Limb (tissue), 2 donors: ENCODE results near the gene PRR29.
A peak's percentile ranks its signal among the peaks of the same experiment; 100 is the strongest.
"Not testable (repeated sequence)": the region's sequence is repeated elsewhere in the genome, so short reads cannot be mapped to it uniquely, and the experiment has no call there.

Source experiments
- DNase-seq, 2 donors: peaks; one replicate each; pipeline ENCODE4 v3.0.0-alpha.2; 2016; ENCODE audit errors: extremely low spot score in 2 of 2

PRR29 gene

DNA sequence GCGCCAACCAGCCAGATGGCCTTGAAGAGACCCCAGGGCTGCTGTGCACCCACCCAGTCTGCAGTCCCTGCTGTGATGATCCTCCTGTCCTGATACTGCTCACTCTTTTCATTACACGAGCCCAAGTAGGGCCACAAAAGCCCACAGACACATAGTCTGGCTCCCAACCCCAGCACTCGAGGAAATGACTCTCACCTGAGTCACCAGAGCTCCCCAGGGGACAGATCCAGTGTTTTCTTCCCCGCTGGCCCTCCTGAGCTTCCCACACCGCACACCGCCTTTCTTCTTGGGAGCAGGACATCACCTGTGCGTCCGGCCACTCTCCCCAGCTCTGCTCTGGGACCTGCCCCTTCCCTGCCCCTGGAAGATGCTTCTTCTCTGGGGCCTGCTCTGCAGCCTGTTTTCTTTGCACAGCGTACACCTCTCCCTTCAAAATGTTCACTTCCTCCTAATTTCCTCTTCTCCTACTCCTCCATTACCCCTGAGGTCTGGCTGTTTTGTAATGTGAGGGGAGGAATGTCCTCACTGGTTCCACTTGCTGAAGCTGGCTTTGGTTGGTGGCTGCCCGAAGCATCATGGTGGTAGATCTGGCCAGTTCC lies 23.5 kb upstream of the PRR29 start:
- no peak for DNase-seq

DNA sequence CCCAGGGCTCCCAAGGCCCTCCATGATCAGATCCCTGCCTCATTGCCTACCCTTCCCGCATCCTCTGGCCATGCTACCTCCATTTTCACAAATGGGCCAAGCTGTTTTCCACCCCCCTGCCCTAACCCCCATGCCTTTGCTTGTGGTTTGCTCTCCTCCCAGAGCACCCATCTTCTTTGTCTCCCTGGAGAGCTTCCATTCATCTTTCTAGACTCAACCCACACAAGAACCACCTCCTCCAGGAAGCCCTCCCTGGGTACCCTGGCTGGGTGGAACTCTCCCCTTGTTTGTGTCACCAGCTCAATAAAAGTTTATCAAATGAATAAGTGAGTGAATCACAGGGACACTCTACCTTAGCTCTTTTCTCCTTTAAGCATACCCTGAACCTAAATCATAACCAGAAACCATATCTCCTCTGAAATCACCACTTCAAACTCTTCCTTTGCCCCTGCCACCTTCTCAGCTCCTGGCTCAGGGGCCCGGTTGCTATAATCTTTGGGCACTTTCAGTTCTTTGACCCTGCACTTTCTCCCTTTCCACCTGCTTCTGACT lies 22.5 kb upstream of the PRR29 start:
- no peak for DNase-seq

DNA sequence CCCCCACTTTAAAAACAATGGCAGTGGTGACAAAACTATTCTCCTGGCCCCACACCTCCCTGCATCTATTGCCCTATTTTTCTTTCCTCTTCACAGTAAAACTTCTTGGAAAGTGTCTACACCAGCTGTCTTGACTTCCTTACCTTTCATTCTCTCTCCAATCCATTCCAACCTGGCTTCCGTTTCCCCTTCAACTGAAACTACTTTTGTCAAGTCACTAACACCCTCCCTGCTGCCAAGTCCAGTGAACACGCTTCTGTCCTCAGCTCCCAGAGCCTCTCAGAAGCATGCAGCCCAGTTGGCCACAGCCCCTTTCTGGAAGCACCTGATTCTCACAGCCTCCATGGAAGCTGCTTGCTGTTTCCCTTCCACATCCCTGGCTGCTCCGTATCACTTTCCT lies 21.4 kb upstream of the PRR29 start:
- no peak for DNase-seq

DNA sequence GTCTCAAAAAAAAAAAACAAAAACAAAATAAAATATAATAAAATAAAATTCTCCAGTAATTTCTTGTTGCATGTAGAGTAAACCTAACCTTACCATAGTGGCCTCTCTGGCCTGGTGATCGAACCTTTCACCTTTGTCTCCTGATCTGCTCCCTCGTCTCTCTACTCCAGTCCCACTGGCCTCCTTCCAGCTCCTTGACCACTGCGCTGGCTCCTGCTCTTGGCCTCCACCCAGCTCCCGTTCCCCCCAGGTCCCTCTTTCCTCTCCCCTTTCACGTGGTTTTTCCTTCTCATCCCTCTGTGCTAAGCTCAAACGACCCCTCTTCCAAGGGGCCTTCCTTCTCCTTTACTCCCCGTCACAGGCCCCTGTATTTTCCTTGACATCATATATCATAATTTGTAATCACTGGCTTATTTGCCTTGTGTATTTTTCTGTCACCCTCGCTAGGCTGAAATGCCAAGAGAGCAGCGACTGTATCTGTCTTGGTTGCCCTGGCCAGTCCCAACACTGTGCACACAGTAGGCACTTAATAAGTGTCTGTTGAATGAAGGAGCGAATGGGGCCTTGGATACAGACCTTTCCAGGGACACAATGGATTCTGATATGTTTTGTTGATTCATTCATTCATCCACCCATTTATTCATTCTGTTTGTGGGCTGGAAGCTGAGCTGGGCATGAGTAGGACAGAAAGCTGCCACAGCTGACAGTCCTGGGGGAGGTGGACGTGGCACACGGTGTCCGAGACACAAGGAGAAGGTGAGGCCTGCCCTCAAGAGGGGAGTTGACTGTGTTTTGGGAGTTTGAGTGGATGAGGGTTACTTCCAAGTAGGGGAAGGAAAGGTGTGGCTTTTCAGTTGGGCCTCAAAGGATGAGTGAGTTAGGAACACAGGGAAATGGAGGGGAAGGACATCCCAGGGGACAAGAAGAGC lies 19.6 kb upstream of the PRR29 start:
- no peak for DNase-seq

DNA sequence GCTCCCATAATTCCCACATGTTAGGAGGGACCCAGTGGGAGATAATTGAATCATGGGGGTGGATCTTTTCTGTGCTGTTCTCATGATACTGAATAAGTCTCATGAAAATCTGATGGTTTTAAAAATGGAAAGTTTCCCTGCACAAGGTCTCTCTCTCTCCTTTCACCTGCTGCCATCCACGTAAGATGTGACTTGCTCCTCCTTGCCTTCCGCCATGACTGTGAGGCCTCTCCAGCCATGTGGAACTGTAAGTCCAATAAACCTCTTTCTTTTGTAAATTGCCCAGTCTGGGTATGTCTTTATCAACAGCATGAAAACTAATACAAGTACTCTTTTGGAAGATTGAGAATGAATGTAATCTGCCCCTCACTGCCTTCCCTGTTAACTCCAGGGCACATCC lies 15.5 kb upstream of the PRR29 start:
- DNase-seq = not testable (repeated sequence)

DNA sequence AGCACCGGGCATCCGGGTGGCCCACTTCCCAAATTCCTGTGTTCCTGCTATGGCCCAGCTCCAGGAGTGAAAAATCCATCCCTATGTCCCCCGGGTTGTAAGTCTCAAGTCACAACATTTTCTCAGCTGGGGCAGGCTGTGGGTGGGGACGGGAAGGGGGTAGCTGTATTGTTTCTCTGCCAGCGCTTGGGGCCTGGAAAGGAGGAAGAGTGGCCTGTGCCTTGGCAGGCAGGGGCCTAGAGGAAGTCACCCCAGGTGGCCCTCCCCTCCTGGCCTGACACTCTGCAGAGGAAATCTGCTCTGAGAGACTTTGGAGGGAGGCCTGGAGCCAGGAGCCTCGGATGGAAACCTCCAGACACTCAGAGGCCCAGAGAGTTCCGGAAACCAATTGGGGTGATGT lies 14.8 kb upstream of the PRR29 start:
- no peak for DNase-seq

DNA sequence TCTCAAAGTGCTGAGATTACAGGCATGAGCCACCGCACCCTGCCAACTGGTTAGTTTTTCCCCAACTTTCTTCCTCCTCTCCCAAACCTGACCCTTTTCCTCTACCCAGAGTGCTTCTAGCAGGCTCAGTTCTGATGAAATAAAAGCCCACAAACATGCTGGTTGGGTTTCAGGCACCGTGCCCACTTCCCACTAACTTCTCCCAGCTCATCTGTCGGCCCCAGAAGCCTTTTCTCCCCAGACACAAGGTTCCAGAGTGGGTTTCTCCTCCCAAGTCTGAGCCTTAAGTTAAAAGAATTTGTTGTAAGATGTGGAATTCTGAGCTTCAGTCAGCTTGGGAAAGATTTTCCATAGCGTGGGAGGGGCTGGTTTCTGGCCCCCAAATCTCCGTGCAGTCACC lies 13.9 kb upstream of the PRR29 start:
- DNase-seq = peak in 1 of 2 donors; percentile 25

DNA sequence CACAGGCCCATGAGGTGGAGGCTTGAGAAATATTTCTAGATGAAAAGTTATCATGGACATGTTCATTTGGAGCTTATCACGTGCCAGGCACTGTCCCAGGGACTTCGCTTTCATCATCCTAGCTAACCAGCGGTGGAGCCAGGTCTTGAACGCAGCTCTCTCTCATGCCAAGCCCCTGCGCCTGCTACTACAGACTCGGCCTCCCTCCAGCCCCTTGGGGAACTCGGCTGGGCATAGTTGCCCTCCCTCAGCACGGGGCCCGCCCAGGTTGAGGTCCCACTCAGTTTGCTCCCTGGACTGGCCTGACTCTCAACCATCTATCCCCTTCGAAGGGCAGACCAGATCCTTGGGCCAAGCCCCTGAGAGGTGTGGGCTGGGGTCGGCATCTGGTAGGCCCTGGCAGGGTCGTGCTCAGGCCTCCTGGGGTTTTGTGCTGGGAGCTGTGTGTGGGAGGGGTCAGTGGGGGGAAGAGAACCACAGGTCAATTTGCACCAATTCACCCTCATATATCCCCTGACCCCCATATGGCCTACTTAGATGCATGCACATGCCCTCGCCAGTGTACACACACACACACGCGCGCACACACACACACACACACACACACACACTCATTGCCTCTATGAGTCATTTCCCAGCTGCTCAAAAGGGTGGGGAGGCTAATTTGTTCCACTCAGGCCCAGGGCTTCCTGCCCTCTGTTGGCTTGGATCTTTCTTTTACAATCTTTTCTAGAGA lies 13.3 kb upstream of the PRR29 start:
- peak in 1 of 2 donors; percentile 61 for DNase-seq

DNA sequence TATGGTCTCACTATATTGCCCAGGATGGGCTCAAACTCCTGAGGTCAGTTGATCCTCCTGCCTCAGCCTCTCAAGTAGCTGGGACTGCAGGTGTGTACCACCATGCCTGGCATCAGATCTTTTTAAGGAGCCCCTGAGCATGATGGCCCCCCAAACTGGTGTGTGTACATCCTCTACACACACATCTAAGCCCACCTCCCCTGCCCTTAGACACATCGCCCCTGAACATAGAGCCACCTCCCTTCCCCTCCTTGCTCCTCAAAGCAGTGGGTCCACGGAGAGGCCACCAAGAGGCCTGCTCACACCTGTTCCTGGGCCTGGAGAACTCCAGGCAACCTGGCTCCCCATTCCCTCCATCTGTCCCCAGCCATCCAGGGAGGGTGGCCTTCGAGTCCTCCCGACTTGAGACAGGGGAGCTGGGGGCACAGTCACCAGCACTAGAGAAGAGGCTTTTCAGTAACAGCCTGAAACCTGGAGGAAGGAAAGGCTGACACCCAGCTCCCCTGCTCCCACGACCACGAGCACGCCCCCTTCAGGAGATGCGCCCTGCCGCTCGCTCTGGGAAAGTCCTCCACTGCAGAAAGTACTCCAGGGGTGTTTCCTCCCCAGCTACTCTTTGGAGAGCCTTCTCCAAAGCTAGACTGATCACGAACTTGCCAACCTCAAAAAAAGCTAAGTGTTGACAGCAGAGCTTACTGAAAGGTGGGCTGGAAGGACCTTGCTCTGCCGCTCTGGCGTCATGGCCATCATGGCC lies 12.6 kb upstream of the PRR29 start:
- DNase-seq = peak in 1 of 2 donors; percentile 22

DNA sequence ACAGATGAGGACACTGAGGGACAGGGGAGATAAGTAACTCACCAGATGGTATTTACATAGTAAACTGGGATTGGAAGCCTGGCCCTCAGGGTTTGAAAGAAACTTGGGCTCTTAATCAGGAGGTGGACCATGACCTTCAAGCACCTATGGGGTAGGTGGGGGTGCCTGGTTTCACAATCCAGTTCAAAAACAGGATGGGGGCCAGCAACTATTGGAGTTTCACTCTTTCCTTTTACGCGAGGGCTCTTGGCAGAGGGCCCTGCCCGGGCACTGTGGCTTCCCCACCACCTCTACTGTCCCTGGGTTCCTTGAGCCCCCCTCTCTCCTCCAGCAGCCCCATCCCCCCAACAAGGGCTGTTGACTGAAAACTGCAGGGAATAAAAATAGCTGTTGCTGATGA lies 11.3 kb upstream of the PRR29 start:
- peak in 1 of 2 donors; percentile 18 for DNase-seq

DNA sequence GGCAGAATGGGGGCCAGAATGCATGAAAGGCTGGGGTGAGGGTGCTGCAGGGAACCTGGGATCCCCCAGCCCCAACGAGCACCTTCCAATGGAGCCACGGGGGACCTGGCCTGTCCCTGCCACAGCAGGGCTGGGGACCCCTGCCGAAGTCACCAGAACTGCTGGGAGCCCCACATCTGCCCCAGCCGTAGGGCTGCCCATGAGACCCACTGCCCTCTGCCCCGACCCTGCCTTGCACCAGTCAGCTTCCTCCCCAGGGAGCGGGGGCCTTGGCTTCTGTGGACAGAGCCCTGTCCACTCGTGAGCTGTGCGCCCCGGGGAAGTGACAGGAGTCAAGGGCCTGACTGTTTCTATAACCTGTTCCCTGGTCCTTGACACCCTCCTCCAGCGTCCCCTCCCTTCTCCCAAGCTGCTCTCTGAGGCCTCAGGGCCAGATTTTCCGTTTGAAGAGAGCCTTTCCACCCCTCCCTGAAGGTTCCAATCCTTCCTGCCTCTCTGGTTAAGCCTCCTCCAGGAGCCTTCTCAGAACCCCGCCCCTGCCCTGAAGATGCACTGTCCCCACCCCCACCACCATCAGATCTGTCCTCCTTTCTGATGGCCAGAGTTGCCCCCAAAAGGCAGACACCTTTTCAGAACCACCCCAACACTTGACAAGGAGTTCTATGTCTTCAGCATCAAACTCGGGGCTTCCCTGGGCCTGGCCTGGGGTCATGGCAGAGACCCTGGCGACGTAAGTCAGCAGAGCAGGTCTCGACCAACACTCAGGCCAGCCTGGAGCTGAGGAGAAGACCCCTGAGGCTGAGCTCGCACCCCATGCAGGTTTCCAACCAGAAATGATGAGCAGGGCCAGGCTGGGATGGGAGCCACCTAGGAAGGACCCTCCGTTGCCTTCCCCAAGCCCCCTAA lies 10.7 kb upstream of the PRR29 start:
- peak in 1 of 2 donors; percentile 24 for DNase-seq

DNA sequence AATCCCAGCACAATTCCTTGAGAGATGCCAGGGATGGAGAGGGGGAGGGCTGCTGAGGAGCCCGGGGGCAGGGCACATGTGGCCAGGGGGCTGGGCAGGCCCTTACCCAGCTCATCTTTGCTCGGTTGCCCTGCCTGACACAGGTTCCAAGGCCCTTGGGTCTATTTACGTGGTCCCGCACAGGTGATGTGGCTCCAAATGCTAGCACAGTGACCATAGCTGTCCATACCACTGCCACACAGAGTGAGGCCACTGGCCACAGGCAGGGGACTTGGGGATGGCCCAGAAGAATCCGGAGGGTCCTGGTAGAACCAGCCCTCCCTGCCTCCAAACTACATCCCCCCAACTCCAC lies 10.0 kb upstream of the PRR29 start:
- peak in 1 of 2 donors; percentile 30 for DNase-seq

DNA sequence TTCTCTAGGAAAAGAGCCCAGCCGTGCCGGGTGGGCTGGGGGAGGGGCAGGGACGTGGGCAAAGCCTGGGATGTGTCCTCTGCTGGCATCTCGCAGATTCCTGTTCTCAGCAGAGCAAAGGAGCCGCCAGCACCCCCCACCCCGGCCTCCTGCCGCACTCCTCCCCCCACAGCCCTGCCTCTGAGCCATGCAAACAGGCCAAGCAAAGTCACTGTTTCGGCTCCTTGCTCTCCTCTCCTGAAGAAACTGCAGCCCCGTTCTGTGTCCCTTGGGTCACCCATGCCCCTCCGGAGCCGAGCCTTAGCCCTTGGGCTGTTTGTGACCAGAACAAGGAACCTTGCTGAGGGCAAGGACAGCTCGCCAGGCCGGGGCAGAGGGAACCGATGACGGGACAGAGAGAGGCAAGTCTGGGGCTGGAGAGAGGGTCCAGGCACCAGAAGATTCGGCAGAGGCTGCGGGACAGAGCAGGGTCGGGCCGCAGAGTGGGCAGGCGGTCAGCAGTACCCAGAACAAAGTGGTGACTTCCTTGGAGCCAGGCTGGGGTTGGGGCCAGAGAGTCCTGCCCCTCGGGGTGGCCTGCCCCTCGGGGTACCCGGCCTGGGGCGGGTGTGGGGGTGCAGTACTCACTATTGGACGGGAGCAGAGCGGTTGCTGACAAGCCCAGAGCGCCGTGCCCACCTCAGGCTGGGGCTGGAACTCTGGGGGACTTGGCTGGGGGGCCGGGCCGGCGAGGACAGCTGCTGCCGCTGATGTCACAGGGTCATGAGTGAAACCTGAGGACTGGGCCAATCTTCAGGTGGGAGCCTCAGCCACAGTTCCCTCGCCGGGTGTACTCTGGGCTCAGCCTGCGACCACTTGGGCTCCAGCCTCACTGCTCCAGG lies 9.2 kb upstream of the PRR29 start:
- peak; percentile 58 to 75 for DNase-seq

DNA sequence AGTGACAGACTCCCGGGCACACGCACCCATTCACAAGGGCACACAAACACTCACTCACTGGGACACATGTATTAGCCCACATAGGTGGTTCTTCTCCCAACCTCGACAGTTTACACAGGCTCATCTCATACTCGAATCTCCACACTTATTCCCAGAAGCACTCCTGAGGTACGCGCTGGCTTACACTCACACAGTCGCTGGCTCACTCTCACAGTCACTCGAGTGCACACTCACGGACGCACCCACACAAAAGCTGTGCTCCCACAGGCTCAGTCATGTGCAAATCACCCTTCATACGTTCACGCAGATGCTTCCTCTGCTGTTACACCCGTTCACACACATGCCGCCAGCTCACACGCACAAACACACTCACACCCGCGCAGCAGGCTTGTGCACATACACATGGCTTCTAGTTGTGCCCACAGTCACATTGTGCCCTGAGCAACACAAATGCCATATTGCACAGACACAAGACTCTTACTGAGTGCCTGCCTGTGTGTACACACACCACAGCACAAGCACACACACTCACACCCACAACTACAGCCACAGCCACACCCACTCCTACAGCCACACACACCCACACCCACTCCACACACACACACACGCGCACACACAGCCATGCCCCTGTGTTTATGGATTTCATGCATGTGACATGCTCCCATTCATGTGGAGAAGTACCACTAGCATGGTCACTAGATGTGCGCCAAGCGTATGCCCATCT lies 8.4 kb upstream of the PRR29 start:
- DNase-seq = no peak

DNA sequence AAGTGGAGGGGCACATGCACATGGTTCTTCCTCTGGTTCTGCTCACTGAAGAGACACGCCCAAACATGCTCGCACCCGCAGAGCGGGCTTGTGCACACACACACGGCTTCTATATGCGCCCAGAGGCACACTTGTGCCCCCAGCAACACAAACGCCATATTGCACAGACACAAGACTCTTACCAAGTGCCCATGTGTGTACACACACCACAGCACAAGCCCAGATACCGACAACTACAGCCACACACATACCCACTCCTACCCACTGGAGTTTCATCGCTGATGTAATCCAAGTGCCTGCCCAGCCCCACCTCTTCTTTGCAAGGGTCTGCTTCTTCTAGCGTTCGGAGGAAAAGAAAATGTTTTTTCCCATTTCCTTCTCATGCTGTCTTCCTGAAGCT lies 6.5 kb upstream of the PRR29 start:
- no peak for DNase-seq

DNA sequence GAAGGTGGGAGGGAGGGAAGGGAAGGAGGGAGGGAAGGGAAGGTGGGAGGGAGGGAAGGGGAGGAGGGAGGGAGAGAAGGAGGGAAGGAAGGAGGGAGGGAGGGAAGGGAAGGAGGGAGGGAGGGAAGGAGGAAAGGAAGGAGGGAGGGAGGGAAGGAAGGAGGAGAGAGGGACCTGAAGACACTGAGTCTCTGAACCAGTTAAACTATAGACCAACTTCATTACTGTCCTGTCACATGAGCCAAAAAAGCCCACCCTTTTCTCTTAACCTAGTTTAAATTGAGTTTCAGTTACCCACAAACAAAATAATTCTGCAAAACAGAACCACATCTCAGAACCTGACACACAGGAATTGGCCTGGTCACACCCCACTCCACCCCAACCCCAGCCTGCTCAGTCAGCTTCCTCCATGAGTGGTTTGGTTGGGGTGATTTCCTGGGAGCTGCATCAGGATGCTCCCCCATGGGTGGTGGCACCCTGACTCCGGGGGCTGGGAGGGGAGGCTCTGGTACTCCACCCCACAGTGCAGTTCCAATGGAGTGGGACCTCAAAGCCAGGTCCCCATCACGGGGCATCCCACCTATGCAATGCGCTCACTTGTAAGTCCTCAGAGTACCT lies 4.7 kb upstream of the PRR29 start:
- DNase-seq = no peak

DNA sequence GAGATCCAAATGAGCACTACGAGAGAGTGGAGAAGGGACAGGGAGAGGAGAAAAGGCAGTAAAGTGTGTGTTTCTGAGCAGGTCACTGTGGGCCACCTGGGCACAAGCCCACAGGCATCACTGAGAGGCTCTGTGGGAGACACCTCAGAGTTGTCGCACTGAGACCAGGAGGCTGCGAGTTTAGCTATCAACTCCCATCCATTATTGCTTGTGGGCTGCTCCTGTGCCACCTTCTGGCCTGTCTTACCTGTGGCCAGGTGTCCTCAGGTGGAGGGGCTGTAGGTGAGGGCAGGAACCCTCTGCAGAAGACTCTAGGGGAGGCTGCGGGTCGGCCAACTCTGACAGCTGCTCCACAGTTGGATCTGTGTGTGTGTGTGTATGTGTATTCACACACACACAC lies 2.5 kb upstream of the PRR29 start:
- DNase-seq = no peak
